CD8-positive, alpha-beta memory T cell (primary cell): Measurements from ENCODE around the gene TBX18. TPM values are rescaled to one million over a fixed set of nuclear protein-coding genes. Genes with fewer than 3 reads are reported as not detected.

Experiments
- CTCF ChIA-PET: fragments of 350-600 bp; sonication (Branson Sonifier 250); formaldehyde crosslinking; loops from one replicate; lab custom pipeline; 2021; ENCODE audit warnings: antibody characterized with exemption; lab: Charles Lee
- POLR2A ChIA-PET: fragments of 350-600 bp; sonication (Branson Sonifier 250); formaldehyde crosslinking; loops from one replicate; lab custom pipeline; 2021; ENCODE audit warnings: antibody characterized with exemption; lab: Charles Lee
- DNase-seq, 5 donors: peaks; one replicate each; pipeline versions ENCODE4 v3.0.0 to v3.0.0-alpha.2; 2020 to 2022; ENCODE audit warnings: mixed read lengths in 1 of 5
- H3K27ac ChIP-seq: one replicate; pipeline ENCODE4 v1.7.0; 2013; ENCODE audit warnings: low read depth, mild to moderate bottlenecking, low read length, moderate library complexity
- H3K27me3 ChIP-seq: 2 replicates; pipeline ENCODE4 v1.7.0; 2013; ENCODE audit warnings: low read length, mild to moderate bottlenecking; ENCODE audit not compliant: insufficient read depth, poor library complexity, severe bottlenecking
- H3K36me3 ChIP-seq: 2 replicates; pipeline ENCODE4 v1.7.0; 2013; ENCODE audit warnings: mild to moderate bottlenecking, low read length, moderate library complexity; ENCODE audit not compliant: insufficient read depth
- H3K4me1 ChIP-seq: 2 replicates; pipeline ENCODE4 v1.7.0; 2013; ENCODE audit warnings: mild to moderate bottlenecking, low read length, moderate library complexity; ENCODE audit not compliant: insufficient read depth
- H3K4me3 ChIP-seq: 2 replicates; pipeline ENCODE4 v1.7.0; 2013; ENCODE audit warnings: mild to moderate bottlenecking, low read length
- H3K9me3 ChIP-seq: 2 replicates; pipeline ENCODE4 v1.7.0; 2013; ENCODE audit warnings: mild to moderate bottlenecking, low read length
- H3K27ac Mint-ChIP-seq, 8 donors: one replicate each; pipeline ENCODE4 v1.8.0; 2020 to 2021; ENCODE audit warnings: mixed read lengths in 8 of 8, mild to moderate bottlenecking in 6 of 8, inconsistent platforms in 3 of 8, moderate library complexity in 3 of 8
- H3K27me3 Mint-ChIP-seq, 2 donors: one replicate each; pipeline ENCODE4 v1.8.0; 2020 to 2021; ENCODE audit warnings: mixed read lengths in 2 of 2, mild to moderate bottlenecking in 1 of 2, moderate library complexity in 1 of 2
- H3K36me3 Mint-ChIP-seq, 3 donors: one replicate each; pipeline ENCODE4 v1.8.0; 2020 to 2021; ENCODE audit warnings: mixed read lengths in 3 of 3, inconsistent platforms in 1 of 3, mild to moderate bottlenecking in 1 of 3
- H3K4me1 Mint-ChIP-seq, 3 donors: one replicate each; pipeline ENCODE4 v1.8.0; 2020 to 2021; ENCODE audit warnings: mixed read lengths in 3 of 3, inconsistent platforms in 1 of 3, mild to moderate bottlenecking in 1 of 3
- H3K4me3 Mint-ChIP-seq, 7 donors: one replicate each; pipeline ENCODE4 v1.8.0; 2020 to 2021; ENCODE audit warnings: mixed read lengths in 7 of 7, mild to moderate bottlenecking in 6 of 7, moderate library complexity in 4 of 7, inconsistent platforms in 2 of 7
- H3K9me3 Mint-ChIP-seq, 5 donors: one replicate each; pipeline ENCODE4 v1.8.0; 2020 to 2022; ENCODE audit warnings: mixed read lengths in 5 of 5, mild to moderate bottlenecking in 3 of 5, moderate library complexity in 2 of 5, inconsistent platforms in 1 of 5
- polyA plus RNA-seq: library from polyadenylated mRNA; unstranded; fragments of 300-500 nt; fragmentation: Illumina TruSeq; gene quantifications from one replicate; pipeline ENCODE4 v1.2.3, GENCODE V29; 2021
- total RNA-seq, 2 experiments: library from RNA; stranded (reverse); gene quantifications; one replicate each; pipeline ENCODE4 v1.2.3, GENCODE V29; 2021

The TBX18 gene
- total and polyA plus RNA-seq, 3 experiments from 2014 or later: not detected

DNA sequence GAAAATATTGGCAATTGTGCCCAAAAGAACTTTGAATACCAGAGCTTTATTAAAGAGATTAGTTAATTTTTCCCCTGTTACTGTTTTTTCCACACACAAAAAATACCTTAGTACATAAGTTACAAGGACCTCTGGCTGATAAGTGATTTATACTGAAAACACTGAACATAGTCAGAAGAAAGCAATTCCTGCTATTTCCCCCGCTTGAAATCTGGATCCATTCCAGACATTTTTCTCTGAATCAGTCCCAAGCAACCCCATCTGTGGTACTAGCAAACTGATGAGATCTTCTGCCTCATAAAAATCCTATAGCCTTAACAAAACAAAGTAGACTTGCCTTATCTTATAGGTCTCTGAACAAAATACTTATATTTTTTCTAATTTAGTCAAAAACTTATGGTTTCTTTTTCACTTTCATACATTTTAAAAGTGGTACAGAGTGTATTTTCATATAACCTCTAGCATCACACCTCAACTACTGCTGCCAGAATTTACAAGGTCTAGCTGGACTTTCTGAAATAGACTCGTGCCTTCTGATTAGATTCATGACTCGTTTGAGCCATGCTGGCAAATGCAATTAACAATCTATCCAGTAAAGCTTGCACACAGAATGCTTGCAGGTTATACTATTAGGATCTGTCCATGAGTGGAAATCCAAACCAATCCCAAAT, 111.9 kb downstream of the TBX18 start:
- Mint-ChIP-seq H3K36me3 (no peaks in the 10 kb centered on the region), H3K4me3 (no peak overlapping the region), H3K4me1 (no peaks in the 10 kb centered on the region), H3K27me3 (no peaks in the 10 kb centered on the region), H3K9me3 (peaks cover 0 to 6% (median 3%) of the 10 kb centered on the region in 5 donors), H3K27ac (no peak overlapping the region)
- no peak for DNase-seq
- CTCF ChIA-PET: no interaction called here
- Histone ChIP-seq H3K27ac (no peak overlapping the region), H3K27me3 (no peaks in the 10 kb centered on the region), H3K36me3 (no peaks in the 10 kb centered on the region), H3K9me3 (no peaks in the 10 kb centered on the region), H3K4me3 (no peak overlapping the region), H3K4me1 (no peaks in the 10 kb centered on the region)
- POLR2A ChIA-PET: no interaction called here

DNA sequence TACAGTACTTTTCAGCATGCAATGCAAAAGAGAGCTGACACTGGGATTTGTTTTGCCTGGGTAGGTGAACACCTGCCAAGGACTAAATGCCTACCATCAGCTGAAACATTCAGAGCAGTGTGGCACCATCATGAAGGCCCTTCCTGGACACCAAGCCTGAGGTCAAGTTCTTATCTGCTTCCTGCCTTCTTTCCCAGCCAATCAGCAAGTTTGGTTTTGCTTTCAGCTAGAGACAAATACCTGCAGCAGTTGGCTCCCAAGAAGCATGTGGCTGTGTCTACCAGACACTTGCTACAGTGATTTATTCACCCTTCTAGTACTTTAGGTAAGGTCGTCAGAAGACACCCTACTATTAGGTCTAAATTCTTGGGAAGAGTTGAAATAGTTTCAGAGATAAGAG, 112.8 kb downstream of the TBX18 start:
- Mint-ChIP-seq H3K27me3 (no peaks in the 10 kb centered on the region), H3K36me3 (no peaks in the 10 kb centered on the region), H3K4me3 (no peak overlapping the region), H3K4me1 (no peaks in the 10 kb centered on the region), H3K27ac (no peak overlapping the region), H3K9me3 (peaks cover 0 to 6% (median 3%) of the 10 kb centered on the region in 5 donors)
- no peak overlapping the region for H3K4me3 ChIP-seq
- CTCF ChIA-PET: no interaction called here
- no peak for DNase-seq
- no peaks in the 10 kb centered on the region for H3K4me1 ChIP-seq
- no peaks in the 10 kb centered on the region for H3K27me3 ChIP-seq
- no peak overlapping the region for H3K27ac ChIP-seq
- H3K36me3 ChIP-seq: no peaks in the 10 kb centered on the region
- H3K9me3 ChIP-seq: no peaks in the 10 kb centered on the region
- POLR2A ChIA-PET: no interaction called here

DNA sequence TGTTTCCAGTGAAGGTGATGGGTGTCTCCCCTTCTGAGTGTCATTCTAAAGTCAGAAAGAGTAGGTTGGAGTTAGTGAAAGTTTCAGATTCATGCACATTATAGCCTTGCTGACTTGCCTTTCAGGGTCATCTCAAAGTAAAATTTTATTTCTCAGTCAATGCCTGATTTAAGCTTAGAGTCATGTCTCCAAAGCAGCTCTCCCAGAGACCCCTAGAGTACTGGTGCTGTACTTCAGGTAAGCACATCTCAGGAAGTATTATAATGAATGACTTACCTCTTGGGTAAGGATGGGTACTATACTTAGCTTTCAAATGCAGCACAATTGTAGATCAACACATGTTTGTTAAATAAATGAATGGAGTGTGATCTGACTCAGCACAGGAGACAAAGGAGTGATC, 116.0 kb downstream of the TBX18 start:
- no peak overlapping the region for H3K27ac ChIP-seq
- no peak overlapping the region for H3K4me3 Mint-ChIP-seq
- H3K9me3 Mint-ChIP-seq: peaks cover 0 to 7% (median 2%) of the 10 kb centered on the region in 5 donors
- H3K4me3 ChIP-seq: no peak overlapping the region
- no peak for DNase-seq
- no peak overlapping the region for H3K27ac Mint-ChIP-seq
- H3K36me3 ChIP-seq: no peaks in the 10 kb centered on the region
- H3K27me3 Mint-ChIP-seq: no peaks in the 10 kb centered on the region
- H3K36me3 Mint-ChIP-seq: no peaks in the 10 kb centered on the region
- ChIA-PET POLR2A (no interaction called here), CTCF (no interaction called here)
- no peaks in the 10 kb centered on the region for H3K4me1 ChIP-seq
- no peaks in the 10 kb centered on the region for H3K4me1 Mint-ChIP-seq
- H3K27me3 ChIP-seq: no peaks in the 10 kb centered on the region
- H3K9me3 ChIP-seq: no peaks in the 10 kb centered on the region

DNA sequence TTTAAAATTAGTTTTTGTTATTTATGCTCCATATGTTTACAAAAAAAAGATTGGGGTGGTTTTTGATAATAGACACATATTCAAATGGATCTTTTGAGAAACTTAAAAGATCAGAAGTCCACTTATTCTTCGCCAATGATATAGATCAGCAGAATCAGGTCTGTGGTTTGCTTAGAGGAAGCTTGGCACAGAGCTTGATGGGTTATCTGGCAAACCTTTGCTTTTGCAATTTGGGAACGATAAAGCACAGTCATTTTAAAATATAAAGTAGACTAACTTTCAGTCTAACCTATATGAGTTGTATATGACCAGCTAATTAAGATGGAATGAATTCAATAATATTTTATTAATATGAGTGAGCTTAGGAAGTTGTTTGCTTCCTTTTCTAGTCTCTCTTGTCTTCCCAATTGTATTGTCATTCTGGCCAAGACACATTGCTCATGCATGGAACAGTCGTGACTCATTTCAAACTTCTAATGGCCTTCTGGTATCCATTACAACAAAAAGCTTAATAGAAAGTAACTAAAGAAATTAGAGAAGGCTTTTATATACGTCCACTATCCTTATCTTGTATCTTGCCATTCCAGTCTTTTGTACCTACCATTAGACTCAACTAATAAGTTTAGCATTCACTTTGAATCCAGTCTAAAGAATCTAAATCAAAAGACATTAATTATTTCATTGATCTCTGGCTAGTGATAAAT, 118.7 kb downstream of the TBX18 start:
- H3K36me3 Mint-ChIP-seq: no peaks in the 10 kb centered on the region
- CTCF ChIA-PET: no interaction called here
- Histone ChIP-seq H3K4me3 (no peak overlapping the region), H3K27ac (no peak overlapping the region), H3K4me1 (no peaks in the 10 kb centered on the region), H3K36me3 (no peaks in the 10 kb centered on the region), H3K9me3 (no peaks in the 10 kb centered on the region), H3K27me3 (no peaks in the 10 kb centered on the region)
- H3K27me3 Mint-ChIP-seq: no peaks in the 10 kb centered on the region
- POLR2A ChIA-PET: no interaction called here
- DNase-seq: no peak
- H3K4me3 Mint-ChIP-seq: no peak overlapping the region
- H3K9me3 Mint-ChIP-seq: peaks cover 0 to 5% (median 1%) of the 10 kb centered on the region in 5 donors
- H3K27ac Mint-ChIP-seq: no peak overlapping the region
- H3K4me1 Mint-ChIP-seq: no peaks in the 10 kb centered on the region

DNA sequence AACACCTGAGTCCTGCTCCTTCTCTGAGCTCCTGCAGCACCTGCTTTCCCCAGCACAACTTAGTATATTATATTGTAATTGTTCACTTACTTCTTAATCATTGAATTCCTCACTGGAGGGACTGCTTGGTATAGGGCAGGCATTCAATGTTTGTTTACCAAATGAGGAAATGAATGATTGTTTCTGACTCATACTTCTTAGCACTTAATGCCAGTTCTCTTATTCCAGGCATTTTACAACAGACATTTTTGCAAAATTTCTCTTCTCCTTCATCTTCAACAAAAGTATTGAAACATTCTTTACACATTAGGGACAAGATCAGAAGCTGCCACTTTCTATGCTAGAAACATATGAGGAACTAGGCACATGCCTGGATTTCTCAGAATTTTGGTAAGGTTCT, 119.4 kb downstream of the TBX18 start:
- DNase-seq: no peak
- ChIA-PET CTCF (no interaction called here), POLR2A (no interaction called here)
- peaks cover 0 to 5% (median 1%) of the 10 kb centered on the region in 5 donors for H3K9me3 Mint-ChIP-seq
- H3K36me3 ChIP-seq: no peaks in the 10 kb centered on the region
- H3K27me3 Mint-ChIP-seq: no peaks in the 10 kb centered on the region
- H3K9me3 ChIP-seq: no peaks in the 10 kb centered on the region
- H3K4me3 Mint-ChIP-seq: no peak overlapping the region
- H3K36me3 Mint-ChIP-seq: no peaks in the 10 kb centered on the region
- no peak overlapping the region for H3K27ac ChIP-seq
- no peak overlapping the region for H3K27ac Mint-ChIP-seq
- H3K27me3 ChIP-seq: no peaks in the 10 kb centered on the region
- H3K4me3 ChIP-seq: no peak overlapping the region
- no peaks in the 10 kb centered on the region for H3K4me1 Mint-ChIP-seq
- H3K4me1 ChIP-seq: no peaks in the 10 kb centered on the region

DNA sequence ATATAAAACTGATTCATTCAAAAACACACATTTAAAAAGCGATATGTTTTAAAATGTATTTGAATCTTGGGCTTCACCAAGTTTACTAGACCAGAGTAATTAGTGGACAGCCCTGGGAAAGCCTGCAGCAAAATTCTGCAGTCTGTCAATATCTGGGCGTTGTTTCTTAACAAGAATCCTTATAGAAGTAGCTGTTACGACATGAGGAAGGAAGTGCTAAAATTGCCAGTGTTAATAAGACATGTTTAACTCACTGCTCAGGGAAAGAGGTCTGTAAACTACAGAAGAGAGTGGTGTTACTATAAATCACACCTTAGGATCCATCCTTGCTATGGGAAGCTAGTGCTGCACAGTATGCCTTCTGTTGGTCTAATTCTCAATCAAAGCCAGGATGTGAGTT, 120.6 kb downstream of the TBX18 start:
- Histone ChIP-seq H3K27me3 (no peaks in the 10 kb centered on the region), H3K27ac (no peak overlapping the region), H3K4me3 (no peak overlapping the region), H3K4me1 (no peaks in the 10 kb centered on the region), H3K36me3 (no peaks in the 10 kb centered on the region), H3K9me3 (no peaks in the 10 kb centered on the region)
- Mint-ChIP-seq H3K4me1 (no peaks in the 10 kb centered on the region), H3K4me3 (no peak overlapping the region), H3K9me3 (peaks cover 0 to 5% (median 0%) of the 10 kb centered on the region in 5 donors), H3K27me3 (no peaks in the 10 kb centered on the region), H3K27ac (no peak overlapping the region), H3K36me3 (no peaks in the 10 kb centered on the region)
- POLR2A ChIA-PET: no interaction called here
- CTCF ChIA-PET: no interaction called here
- DNase-seq: no peak

DNA sequence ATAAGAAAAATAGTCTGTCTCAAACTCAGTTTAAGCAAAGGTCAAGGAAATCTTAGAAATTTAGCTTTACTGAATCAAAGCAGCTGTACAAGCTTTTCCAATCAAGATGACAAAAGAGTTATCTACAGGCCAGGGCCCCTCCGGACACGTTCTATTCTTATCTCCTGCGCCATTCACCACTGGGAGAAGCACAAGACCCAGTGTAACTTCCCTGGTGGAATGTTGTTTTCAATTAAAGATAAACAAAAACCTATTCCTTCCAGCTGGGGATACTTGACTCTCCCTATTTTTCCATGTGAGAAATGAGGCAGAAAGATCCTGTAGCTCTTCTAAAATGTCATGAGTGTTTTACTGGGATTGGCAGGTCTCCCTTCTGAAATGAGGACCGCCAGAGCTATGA, 123.3 kb downstream of the TBX18 start:
- Histone ChIP-seq H3K27ac (no peak overlapping the region), H3K9me3 (no peaks in the 10 kb centered on the region), H3K36me3 (no peaks in the 10 kb centered on the region), H3K4me1 (no peaks in the 10 kb centered on the region), H3K27me3 (no peaks in the 10 kb centered on the region), H3K4me3 (no peak overlapping the region)
- Mint-ChIP-seq H3K9me3 (peaks cover 0 to 10% (median 2%) of the 10 kb centered on the region in 5 donors), H3K4me3 (no peak overlapping the region), H3K27me3 (no peaks in the 10 kb centered on the region), H3K27ac (no peak overlapping the region), H3K36me3 (no peaks in the 10 kb centered on the region), H3K4me1 (no peaks in the 10 kb centered on the region)
- POLR2A ChIA-PET: no interaction called here
- DNase-seq: no peak
- CTCF ChIA-PET: no interaction called here

DNA sequence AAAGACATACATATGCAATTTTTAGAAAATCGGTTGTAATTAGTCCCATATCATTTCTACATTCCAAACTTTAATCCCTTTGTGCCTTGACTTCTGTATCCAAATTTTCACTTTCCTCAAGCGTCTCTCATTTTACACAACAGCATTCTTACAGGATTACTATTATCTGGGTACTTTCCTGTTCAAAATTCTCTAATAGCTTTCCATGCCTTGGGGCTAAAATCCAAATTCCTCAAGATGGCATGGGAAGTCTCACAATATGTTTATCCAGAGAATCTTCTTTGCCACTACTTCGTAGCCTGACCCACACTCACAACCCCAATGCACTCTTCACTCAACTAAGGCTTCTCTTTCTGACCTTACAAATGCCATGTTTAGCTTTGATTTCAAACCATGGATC, 125.0 kb downstream of the TBX18 start:
- Mint-ChIP-seq H3K4me1 (no peaks in the 10 kb centered on the region), H3K9me3 (peaks cover 0 to 10% (median 2%) of the 10 kb centered on the region in 5 donors)
- no peak overlapping the region for H3K27ac ChIP-seq

More for the DNA sequence above, 125.0 kb downstream of the TBX18 start:
- H3K4me3 Mint-ChIP-seq: no peak overlapping the region
- no peaks in the 10 kb centered on the region for H3K36me3 ChIP-seq
- no peak for DNase-seq
- H3K27me3 ChIP-seq: no peaks in the 10 kb centered on the region
- no peaks in the 10 kb centered on the region for H3K27me3 Mint-ChIP-seq
- no peak overlapping the region for H3K27ac Mint-ChIP-seq
- H3K36me3 Mint-ChIP-seq: no peaks in the 10 kb centered on the region
- ChIA-PET POLR2A (no interaction called here), CTCF (no interaction called here)
- no peaks in the 10 kb centered on the region for H3K4me1 ChIP-seq
- no peaks in the 10 kb centered on the region for H3K9me3 ChIP-seq
- H3K4me3 ChIP-seq: no peak overlapping the region
